ENCODE results near the gene MED16.
A peak's percentile ranks its signal among the peaks of the same experiment; 100 is the strongest.

Gene MED16

DNA sequence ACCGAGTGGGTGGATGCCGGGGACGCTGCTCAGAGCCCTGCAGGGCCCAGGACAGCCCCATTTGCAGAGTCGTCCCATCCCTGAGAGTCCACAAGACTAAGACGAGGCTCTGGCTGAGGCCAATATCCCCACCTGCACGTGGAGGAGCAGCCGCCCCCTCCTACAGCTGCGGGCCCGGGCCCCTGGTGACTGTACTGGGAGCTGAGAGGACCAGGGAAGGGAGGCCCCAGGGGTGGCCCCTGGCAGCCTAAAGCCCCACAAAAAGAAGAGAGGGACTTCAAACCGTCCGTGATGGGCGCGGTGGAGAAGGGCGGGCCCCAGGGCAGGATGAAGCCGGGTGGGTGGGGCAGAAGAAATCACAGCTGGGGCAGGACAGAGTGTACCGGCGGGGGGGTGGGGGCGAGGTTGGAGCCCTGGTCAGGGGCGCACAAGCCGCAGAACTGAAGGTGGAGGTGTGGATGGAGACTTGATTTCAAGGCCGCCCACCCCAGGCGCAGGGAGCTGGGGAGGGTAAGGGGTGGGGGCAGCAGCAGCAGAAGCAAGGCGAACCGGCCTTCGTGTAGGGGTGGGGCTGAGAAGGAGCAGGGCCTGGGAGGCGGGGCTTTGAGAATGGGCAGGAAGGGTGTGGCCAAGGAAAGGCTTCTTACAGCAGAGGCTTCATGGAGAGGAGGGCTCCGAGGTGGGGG is 20.6 kb downstream of the MED16 start:
- TF ChIP-seq, protein P1, sequence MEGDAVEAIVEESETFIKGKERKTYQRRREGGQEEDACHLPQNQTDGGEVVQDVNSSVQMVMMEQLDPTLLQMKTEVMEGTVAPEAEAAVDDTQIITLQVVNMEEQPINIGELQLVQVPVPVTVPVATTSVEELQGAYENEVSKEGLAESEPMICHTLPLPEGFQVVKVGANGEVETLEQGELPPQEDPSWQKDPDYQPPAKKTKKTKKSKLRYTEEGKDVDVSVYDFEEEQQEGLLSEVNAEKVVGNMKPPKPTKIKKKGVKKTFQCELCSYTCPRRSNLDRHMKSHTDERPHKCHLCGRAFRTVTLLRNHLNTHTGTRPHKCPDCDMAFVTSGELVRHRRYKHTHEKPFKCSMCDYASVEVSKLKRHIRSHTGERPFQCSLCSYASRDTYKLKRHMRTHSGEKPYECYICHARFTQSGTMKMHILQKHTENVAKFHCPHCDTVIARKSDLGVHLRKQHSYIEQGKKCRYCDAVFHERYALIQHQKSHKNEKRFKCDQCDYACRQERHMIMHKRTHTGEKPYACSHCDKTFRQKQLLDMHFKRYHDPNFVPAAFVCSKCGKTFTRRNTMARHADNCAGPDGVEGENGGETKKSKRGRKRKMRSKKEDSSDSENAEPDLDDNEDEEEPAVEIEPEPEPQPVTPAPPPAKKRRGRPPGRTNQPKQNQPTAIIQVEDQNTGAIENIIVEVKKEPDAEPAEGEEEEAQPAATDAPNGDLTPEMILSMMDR (IDR thresholded peaks at IDR 0.05; ENCODE audit: unreplicated experiment in 3 of 3): no peak
- no peak overlapping the region for H3K27ac Mint-ChIP-seq
- H3K27me3 Mint-ChIP-seq (ENCODE audit: low read depth): no peaks in the 10 kb centered on the region
- H3K4me1 Mint-ChIP-seq: peaks cover 8% of the 10 kb centered on the region
- H3K36me3 Mint-ChIP-seq (ENCODE audit: low read depth): peaks cover 29% of the 10 kb centered on the region
- H3K4me3 Mint-ChIP-seq: no peak overlapping the region
- H3K9me3 Mint-ChIP-seq: no peaks in the 10 kb centered on the region

DNA sequence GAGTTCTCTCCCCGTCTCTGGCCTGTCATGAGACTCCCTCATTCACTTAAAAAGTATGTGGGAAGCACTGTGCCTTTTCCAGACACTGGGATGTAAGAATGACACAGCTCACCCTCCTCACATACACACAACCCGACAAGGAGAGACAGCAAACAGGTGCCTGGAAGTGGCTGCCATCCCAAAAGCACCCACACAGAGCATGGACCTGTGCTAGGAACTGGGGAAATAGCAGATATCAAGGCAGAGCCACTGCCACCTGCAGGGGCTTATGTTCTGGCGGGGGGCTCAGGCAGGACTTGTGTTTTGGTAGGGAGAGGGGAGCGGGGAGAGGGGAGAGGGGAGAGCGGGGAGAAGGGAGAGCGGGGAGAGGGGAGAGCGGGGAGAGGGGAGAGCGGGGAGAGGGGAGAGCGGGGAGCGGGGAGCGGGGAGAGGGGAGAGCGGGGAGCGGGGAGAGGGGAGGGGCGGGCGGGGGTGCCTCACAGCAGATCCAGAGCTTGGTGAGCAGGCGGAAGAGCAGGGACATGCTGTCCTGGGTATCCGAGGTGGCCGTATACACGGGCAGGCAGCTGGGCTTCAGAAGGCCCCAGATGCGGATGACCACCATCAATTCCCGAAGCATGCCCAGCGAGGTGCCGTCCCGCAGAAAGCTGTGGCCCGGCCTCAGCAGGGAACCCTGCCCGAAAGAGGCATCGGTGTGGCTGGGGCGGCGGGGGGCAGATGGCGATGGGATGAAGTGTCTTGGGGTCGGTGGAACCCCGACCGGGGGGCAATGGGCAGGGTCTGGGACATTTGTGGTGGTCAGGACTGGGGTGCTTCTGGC is 21.3 kb downstream of the MED16 start:
- Mint-ChIP-seq H3K27me3 (ENCODE audit: low read depth) (no peaks in the 10 kb centered on the region), H3K9me3 (no peaks in the 10 kb centered on the region), H3K4me1 (peaks cover 11% of the 10 kb centered on the region), H3K27ac (peak overlapping the region in 2 of 3 experiments; percentile 63 to 71), H3K36me3 (ENCODE audit: low read depth) (peaks cover 32% of the 10 kb centered on the region), H3K4me3 (no peak overlapping the region)
- TF ChIP-seq, protein P1 (IDR thresholded peaks at IDR 0.05; ENCODE audit: unreplicated experiment in 3 of 3): no peak

DNA sequence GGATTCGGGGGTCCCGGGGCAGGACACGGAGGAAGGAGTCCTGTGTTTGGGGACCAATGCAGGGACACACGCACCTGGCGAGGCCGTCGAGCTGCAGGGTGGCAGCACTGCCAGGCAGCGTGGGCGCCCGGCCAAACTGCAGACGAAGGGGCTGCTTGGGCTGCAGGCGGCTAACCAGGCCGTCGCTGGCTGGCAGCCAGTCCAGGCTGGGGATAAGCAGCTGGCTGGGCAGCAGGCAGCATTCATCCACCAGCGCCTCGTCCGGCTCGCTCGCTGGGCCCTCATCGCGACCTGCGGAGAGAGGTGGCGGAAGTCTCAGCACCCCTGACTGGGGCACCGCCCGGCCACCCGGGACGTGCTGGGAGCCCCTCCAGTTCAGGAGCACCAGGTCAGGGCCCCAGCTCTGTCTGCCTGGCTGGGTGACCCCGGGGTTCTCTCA is 22.0 kb downstream of the MED16 start:
- peaks cover 11% of the 10 kb centered on the region for H3K4me1 Mint-ChIP-seq
- no peaks in the 10 kb centered on the region for H3K9me3 Mint-ChIP-seq
- TF ChIP-seq, protein P1 (IDR thresholded peaks at IDR 0.05; ENCODE audit: unreplicated experiment in 3 of 3): no peak
- H3K27me3 Mint-ChIP-seq (ENCODE audit: low read depth): no peaks in the 10 kb centered on the region
- no peak overlapping the region for H3K27ac Mint-ChIP-seq
- H3K36me3 Mint-ChIP-seq (ENCODE audit: low read depth): peaks cover 28% of the 10 kb centered on the region
- H3K4me3 Mint-ChIP-seq: no peak overlapping the region

DNA sequence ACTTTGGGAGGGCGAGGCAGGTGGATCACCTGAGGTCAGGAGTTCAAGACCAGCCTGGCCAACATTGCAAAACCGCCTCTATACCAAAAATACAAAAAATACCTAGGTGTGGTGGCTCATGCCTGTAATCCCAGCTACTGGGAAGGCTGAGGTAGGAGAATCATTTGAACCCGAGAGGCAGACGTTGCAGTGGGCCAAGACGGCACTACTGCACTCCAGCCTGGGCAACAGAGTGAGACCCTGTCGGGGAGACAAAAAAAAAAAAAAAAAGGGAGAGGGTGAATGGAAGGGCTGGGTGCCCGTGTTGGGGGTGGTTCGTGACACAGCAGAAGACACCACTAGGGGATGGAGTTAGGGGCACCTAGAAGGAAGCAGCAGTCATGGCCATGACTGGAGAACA is 22.7 kb downstream of the MED16 start:
- Mint-ChIP-seq H3K9me3 (no peaks in the 10 kb centered on the region), H3K27ac (peak overlapping the region in 1 of 3 experiments; percentile 59), H3K4me1 (peaks cover 11% of the 10 kb centered on the region), H3K4me3 (no peak overlapping the region), H3K36me3 (ENCODE audit: low read depth) (peaks cover 27% of the 10 kb centered on the region), H3K27me3 (ENCODE audit: low read depth) (no peaks in the 10 kb centered on the region)
- TF ChIP-seq, protein P1 (IDR thresholded peaks at IDR 0.05; ENCODE audit: unreplicated experiment in 3 of 3): no peak

DNA sequence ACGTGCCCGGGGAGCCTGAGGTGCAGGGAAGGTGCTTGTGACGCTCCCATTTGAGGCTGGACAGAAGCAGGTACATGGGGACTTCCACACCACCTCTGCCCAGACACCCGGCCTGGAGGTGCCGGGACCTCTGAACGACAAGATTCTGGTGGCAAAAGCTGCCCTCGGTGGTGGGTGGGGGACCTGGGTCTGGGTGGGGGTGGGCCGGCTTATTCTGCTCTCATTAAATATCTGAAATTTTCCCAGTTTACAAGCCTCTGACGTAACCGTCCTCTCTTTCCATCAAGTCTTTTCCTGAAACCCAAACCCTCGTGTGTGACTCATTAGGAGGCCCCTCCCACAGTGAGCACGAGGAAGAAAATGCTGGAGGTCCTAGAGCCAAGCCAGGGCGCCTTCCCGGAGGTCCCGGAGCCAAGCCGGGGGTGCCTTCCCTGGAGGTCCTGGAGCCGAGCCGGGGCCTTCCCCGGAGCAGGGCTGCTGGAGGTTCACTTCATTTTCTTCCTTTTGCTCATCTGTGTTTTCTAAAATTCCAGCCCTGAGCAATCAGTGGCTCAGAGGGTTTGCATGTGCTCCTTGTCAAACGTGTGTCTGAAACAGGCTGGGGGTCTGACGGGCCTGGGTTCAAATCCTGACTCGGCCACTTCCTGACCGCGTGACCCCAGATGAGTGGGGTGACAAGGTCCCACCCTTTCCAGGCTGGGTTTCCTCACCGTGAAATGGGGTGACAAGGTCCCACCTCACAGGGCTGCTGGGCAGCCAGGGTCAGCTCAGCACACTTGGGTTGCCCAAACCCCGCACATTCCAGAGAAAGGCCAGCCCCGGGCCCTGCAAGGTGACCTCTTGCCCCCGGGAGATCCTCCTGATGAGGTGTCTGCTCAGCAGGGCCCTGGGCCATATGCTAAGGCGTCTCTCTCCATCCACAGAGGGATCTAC is 23.5 kb downstream of the MED16 start:
- Mint-ChIP-seq H3K36me3 (ENCODE audit: low read depth) (peaks cover 31% of the 10 kb centered on the region), H3K9me3 (no peaks in the 10 kb centered on the region), H3K4me1 (peaks cover 11% of the 10 kb centered on the region), H3K4me3 (no peak overlapping the region), H3K27ac (no peak overlapping the region), H3K27me3 (ENCODE audit: low read depth) (peaks cover 3% of the 10 kb centered on the region)
- TF ChIP-seq, protein P1 (IDR thresholded peaks at IDR 0.05; ENCODE audit: unreplicated experiment in 3 of 3): no peak
